KOPT-K1 (cell line): ENCODE measurements around the gene ZFAND3.

Experiments used
- H3K27ac ChIP-seq: fragments of 200-600 bp; sonication (generic); 2 replicates; pipeline ENCODE4 v1.5.1; 2016; ENCODE audit warnings: antibody characterized with exemption, mild to moderate bottlenecking, low read depth, low read length; ENCODE audit not compliant: poor library complexity, severe bottlenecking
- H3K36me3 ChIP-seq: fragments of 200-600 bp; sonication (generic); 2 replicates; pipeline ENCODE4 v1.5.1; 2017; ENCODE audit warnings: antibody characterized with exemption, mild to moderate bottlenecking, low read length, moderate library complexity; ENCODE audit not compliant: insufficient read depth
- H3K9me3 ChIP-seq: fragments of 200-600 bp; sonication (generic); 2 replicates; pipeline ENCODE4 v1.5.1; 2017; ENCODE audit warnings: antibody characterized with exemption, low read length, mild to moderate bottlenecking; ENCODE audit not compliant: insufficient read depth, poor library complexity, severe bottlenecking

ZFAND3 gene

DNA sequence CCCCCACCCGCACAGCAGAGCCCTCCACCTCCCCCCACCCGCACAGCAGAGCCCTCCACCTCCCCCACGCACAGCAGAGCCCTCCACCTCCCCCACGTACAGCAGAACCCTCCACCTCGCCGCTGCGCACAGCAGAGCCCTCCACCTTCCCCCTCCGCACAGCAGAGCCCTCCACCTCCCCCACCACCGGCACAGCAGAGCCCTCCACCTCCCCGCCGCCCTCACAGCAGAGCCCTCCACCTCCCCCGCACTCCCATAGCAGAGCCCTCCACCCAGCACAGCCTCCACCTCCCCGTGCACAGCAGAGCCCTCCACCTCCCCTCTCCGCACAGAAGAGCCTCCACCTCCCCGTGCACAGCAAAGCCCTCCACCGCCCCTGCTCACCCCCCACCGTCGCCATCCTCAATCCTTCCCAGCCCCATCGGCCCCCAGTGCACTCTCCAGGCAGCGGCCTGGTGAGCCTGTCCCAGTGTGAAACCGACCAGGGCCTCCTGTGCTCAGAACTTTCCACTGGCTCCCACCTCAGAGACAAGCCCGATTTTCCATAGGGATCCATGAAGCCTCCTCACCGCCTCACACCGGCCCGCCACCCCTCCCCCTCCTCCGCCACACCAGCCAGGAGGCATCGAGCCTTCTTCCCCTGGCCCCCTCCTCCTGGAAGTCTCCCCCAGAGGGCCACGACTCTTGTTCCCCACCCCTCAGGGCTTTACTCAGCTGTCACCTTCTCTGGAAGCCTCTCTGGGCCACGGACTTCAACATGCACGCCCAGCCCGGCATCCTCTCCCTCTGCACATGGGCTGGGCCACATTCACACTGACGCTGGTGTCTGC lies 347.1 kb downstream of the ZFAND3 start:
- Histone ChIP-seq H3K9me3 (no peaks in the 10 kb centered on the region), H3K36me3 (no peaks in the 10 kb centered on the region), H3K27ac (no peak overlapping the region)

DNA sequence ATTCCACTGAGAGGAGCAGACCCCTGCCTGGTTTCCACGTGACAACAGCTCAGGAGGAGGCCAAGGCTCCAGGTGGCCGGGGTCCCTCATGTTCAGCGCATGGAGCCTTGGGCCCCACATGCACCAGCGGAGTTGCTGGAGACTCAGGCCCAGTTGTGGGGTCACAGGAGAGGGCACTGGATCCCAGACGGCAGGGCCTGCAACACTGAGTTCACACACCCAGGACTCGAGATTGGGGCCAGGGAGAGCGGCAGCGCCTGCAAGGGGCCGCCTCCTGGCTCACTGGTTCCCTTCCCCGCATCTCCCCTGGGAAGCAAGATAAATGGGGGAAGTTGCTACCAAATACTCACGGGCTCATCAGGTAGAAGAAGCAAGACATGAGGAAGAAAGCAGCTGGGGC lies 348.1 kb downstream of the ZFAND3 start:
- H3K36me3 ChIP-seq = no peaks in the 10 kb centered on the region
- no peaks in the 10 kb centered on the region for H3K9me3 ChIP-seq
- H3K27ac ChIP-seq = no peak overlapping the region

DNA sequence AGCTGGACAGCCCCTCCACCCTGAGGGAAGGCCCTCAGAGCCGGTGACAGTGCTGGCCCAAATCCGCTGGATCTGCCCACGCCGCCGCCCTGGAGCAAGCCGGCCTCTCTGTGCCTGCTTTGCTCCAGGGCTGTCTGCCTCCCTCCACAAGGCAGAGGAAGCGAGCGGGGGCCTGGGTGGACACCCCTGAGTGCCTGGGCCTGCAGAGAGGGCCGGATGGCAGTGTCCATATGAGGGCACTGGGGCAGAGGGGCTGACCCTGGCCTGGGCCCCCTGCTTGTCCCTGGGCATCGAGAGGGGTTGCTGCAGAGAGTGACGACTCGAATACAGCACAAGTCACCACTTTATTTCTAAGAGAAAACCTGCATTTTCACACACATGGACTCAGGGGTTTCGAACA lies 348.6 kb downstream of the ZFAND3 start:
- Histone ChIP-seq H3K9me3 (no peaks in the 10 kb centered on the region), H3K27ac (no peak overlapping the region), H3K36me3 (no peaks in the 10 kb centered on the region)

DNA sequence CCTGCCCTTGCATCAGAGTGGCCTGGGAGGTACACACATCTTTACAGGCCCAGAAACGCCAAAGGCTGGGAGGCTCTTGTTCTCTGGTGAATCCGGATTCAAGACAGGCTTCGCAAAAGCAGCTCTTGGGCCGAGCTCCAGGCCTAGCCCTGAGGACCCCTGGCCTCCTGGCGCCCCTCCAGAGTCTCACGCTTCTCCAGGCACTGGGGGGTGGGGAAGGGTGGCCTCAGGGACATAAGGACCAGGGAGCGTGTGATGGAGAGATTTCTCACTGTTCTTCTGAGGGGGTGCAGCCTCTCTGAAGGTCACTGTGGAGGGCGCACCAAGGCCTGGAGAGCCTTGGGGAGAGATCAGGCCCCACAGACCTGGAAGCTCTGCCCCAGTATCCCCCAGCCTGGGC lies 349.2 kb downstream of the ZFAND3 start:
- H3K27ac ChIP-seq = no peak overlapping the region
- no peaks in the 10 kb centered on the region for H3K36me3 ChIP-seq
- no peaks in the 10 kb centered on the region for H3K9me3 ChIP-seq

DNA sequence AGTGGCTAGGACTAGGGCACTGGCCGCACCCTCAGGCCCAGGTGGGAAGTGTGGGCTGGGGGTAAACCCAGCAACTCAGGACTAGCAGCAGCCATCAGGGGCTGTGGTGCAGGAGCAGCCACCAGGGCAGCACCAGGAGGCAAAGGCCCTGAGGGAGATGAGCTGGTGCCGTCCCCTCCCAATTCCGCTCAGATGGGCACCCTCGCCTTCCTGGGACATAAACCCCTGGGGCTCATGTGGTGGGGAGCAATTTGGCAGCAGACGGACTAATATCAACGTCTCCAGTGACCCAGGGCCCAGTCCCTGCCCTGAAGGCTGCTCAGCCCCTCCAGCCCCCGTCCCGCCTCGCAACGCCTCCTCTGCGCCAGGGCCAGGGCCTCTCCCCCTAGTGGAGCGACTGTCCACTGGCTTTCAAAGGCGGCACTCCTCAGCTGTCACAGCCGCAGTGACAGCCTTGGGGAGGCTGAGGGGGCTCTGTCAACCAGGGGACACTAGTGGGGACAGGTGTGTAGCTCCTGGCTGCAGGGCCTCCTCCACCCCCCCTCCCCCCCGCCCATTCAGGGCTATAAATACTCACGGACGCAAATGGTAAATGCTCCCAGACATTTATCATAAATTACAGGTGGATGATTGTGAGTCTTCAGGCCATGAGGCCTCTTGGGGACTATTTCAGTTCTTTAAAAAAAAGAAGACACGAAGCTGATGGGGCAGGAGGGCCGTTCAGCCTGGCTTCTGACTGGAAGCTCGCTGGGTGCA lies 349.9 kb downstream of the ZFAND3 start:
- Histone ChIP-seq H3K9me3 (no peaks in the 10 kb centered on the region), H3K36me3 (no peaks in the 10 kb centered on the region), H3K27ac (no peak overlapping the region)

DNA sequence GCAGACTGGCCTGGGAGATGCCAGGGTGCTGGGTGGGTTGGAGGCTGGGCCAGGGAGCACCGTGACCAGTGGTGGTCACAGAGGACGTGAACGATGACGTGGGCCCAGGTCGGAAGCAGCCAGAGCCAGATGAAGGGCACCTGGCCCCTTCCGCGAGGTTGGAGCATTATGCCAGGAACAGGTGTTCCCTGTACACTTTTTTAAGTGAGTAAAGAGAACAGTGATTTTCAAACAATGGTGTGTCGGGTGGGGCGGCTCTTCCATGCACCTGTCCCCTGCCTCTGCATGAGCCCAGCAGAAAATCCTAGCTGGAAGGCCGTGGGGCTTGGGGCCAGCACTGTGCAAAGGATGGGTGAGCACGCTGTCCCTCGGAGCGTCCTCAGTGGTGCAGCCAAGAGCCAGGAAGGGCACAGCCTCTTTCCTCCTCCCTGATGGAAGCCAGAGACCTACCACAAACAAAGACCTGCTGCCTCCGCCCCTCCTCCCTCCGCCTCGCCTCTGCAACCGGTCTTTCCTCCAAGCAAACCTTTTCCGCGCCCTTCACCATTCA lies 350.5 kb downstream of the ZFAND3 start:
- no peaks in the 10 kb centered on the region for H3K36me3 ChIP-seq
- H3K27ac ChIP-seq = no peak overlapping the region
- H3K9me3 ChIP-seq = no peaks in the 10 kb centered on the region

DNA sequence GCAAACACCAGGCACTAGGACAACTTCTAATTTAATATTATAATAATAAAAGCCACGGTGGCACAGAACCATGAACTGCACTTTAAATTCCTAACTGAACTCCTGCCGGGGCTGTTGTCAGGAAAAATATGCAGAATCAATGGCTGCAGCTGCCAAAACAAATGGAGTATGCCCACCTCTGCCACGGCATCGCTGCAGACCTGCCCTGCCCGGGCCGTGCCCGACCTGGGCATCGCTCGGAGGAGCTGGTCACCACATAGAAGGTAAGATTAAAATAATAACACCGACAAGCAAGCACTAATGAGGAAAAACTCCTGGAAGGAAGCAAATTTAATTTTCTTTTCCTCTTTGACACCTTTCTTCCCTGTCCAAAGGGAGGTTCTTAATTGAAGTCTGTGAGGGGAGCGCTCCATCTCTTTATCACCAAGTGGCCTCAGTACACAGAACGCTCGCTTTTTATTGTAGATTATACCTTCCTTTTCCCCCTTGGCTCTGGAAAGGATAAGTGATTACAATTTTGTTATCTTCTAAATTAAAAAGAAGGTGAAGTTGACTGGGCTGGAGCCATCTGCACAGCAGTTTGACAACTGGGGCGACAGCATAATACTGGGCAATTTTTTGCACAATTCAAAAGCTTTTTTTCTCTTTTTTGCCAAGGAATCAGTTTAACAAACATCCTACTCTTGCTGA lies 351.3 kb downstream of the ZFAND3 start:
- H3K36me3 ChIP-seq = no peaks in the 10 kb centered on the region
- H3K9me3 ChIP-seq = no peaks in the 10 kb centered on the region
- H3K27ac ChIP-seq = no peak overlapping the region

DNA sequence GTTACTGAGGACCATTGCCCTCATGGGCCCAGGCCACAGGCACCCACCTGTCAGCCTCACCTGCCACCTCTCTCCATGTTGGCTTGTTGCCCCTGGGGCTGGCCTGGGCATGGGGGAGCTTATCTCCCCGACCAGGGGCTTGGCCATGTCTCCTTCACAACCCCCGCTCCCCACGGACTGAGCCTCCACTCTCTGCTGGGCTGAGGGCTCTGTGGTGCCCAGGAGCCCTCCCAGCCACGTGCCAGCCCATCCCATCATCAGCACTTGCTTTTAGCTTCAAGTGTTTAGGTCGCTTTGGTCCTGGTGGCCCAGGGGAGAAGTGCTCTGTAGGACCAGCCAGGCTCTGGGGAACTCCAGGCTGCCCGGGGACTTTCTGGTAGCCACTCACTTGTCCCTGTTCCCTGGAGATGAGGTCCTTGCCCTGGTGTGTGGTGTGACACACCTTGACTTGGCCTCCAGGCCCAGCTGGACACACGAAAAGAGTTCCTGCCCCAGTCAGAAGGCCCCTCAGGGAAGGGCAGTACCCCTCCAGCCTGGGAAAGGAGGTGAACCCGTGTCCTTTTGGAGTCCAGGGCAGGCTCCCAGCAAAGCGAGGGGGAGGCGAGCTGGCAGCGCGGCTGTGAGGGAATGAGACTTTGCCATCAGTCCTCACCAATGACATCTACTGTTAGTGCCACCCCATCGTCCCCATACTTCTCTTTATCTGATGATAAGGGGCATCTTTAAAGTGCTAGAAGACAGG lies 352.6 kb downstream of the ZFAND3 start:
- Histone ChIP-seq H3K9me3 (no peaks in the 10 kb centered on the region), H3K36me3 (no peaks in the 10 kb centered on the region), H3K27ac (no peak overlapping the region)

DNA sequence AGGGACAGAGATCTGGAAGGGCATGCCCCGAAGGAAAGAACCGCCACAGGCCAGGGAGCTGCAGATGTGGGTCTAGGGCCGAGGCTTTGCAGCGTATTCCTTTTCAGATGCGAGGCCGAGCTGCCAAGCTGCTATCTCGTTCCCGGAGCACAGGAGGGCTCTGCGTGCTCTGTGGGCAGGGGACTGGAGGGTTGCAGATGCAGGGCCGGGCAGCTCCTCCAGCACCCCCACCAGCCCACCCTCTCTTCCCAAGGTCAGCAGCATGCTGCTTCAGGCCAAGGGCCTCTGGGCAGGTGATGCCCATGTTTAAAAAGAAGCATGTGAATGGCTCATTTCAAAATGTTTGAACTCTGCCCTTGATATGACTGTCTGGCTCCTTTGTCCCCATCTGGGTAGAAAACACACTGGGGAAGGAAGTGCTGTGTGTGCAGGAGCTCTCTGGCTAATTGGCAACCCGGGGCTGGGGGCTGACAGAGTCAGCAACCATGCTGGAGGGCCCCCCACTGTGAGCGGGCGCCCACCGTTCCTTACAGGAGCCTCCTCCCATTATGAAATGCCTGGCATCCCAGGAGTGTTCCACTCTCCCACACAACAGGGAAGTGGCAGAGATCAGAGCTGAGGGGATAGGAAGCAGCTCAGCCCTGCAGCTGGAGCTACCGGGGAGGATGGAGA lies 353.3 kb downstream of the ZFAND3 start:
- Histone ChIP-seq H3K36me3 (no peaks in the 10 kb centered on the region), H3K27ac (no peak overlapping the region), H3K9me3 (no peaks in the 10 kb centered on the region)

DNA sequence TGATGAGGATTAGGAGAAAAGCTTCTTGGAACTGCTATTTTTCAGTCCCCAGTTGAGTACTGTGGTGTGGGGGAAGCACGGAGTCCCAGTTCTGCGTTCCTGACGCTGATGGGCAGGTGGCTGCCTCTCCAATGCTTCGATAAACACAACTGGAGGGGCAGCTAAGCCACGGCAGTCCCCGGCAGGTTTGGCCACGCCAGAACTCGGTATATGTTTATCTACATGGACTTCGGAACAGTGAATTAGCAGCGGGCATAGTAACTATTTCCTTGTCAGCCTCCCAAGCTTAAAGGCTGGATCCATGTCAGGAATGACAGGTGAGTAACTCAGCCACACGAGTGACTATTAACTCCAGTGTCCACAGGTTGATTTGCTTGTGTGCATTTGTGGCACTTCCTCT lies 354.4 kb downstream of the ZFAND3 start:
- no peaks in the 10 kb centered on the region for H3K9me3 ChIP-seq
- no peaks in the 10 kb centered on the region for H3K36me3 ChIP-seq
- no peak overlapping the region for H3K27ac ChIP-seq

DNA sequence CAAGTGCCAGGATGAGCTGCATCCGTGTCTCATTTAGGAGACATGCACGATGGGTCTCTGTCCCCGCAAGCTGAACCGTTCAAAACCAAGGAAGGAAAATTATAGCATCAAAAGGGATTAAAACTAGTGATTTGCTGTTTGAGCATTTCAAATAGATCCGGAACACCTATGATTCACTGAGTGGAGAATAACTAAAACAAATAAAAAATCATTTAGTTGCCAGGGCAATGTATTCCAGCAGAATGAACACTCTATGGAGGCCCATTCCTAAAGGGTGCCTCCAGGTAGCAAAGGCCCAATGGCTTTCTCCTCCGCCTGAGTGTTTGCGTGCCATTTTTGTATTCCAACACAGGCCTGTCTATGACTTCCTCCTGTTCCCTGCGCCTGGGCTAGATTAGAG lies 354.8 kb downstream of the ZFAND3 start:
- Histone ChIP-seq H3K36me3 (no peaks in the 10 kb centered on the region), H3K9me3 (no peaks in the 10 kb centered on the region), H3K27ac (no peak overlapping the region)

DNA sequence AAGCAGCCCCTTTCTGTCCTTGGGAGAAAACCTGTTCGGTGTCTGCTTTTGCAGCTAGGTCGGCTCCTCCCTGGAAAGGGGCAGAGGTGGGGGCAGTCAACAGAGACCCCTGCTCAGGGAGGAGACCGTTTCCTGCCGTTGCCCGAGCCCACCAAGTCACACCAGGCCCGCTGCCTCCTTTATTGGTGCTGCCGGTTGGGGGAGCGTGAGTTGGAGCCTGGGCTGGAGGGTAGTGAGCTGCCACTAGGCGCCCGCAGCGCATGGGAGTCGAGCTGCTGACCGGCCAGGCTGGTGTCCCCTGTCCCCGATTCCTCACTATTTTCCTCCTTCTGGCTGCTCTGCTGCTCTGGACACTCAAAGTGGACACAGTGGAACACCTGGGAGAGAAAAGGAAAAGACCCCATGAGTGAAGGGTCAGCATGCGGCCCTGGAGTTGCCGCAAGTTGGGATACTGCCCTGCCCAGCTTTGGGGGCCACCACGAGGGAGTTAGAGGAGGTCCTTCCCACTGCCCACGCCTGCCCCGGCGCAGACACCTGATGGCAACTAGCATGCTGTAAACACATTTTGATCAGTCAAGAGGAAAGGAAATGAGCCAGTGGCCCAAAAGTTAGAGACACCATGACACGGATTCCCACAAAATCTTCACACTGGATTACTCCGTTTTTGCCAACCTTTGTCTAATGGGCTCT lies 355.4 kb downstream of the ZFAND3 start:
- Histone ChIP-seq H3K36me3 (no peaks in the 10 kb centered on the region), H3K9me3 (no peaks in the 10 kb centered on the region), H3K27ac (no peak overlapping the region)

DNA sequence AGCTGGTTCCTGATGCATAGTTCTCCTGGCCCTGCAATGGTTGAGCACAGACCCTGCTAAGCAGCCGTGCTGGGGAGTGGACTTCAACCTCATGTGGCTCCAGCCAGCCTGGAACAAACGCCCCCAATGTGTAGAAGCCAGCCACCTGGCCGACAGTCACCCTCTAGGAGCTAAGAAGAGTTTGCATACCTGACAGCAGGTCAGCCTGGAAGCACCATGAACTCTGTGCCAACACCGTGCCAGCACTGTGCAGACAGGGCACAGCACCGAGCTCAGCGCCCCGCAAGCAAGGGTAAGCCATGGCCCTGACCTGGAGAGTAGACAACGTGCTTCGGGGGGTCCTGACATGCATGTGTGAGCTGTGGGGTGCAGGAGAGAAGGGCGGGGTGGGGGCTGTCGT lies 356.3 kb downstream of the ZFAND3 start:
- no peak overlapping the region for H3K27ac ChIP-seq
- H3K36me3 ChIP-seq = no peaks in the 10 kb centered on the region
- H3K9me3 ChIP-seq = no peaks in the 10 kb centered on the region
